Measurements from ENCODE around the gene ZCCHC14.

The ZCCHC14 gene

GRCh38 chr16:87474017-87474416 lies 18.8 kb downstream of the ZCCHC14 start:
- no peak for DNase-seq

GRCh38 chr16:87472935-87473334 lies 19.9 kb downstream of the ZCCHC14 start:
- DNase-seq, result no peak

GRCh38 chr16:87472142-87472778 lies 20.6 kb downstream of the ZCCHC14 start:
- DNase-seq, result no peak

GRCh38 chr16:87471278-87472141 lies 21.3 kb downstream of the ZCCHC14 start:
- no peak for DNase-seq

- no peak for DNase-seq
These were observed 22.5 kb downstream of the ZCCHC14 start for GRCh38 chr16:87470332-87470731.

GRCh38 chr16:87469169-87469568 lies 23.7 kb downstream of the ZCCHC14 start:
- DNase-seq, result no peak

GRCh38 chr16:87468550-87468949 lies 24.3 kb downstream of the ZCCHC14 start:
- DNase-seq, result no peak

GRCh38 chr16:87466975-87467501 lies 25.8 kb downstream of the ZCCHC14 start:
- DNase-seq, result no peak

- no peak for DNase-seq
These were observed 26.9 kb downstream of the ZCCHC14 start for GRCh38 chr16:87465879-87466278.

GRCh38 chr16:87465306-87465705 lies 27.5 kb downstream of the ZCCHC14 start:
- DNase-seq, result no peak

- DNase-seq, result peak; percentile 9
These were observed 28.0 kb downstream of the ZCCHC14 start for GRCh38 chr16:87464691-87465300.

- DNase-seq, result peak; percentile 32
These were observed 28.8 kb downstream of the ZCCHC14 start for GRCh38 chr16:87463722-87464690.

- DNase-seq, result peak; percentile 20
These were observed 31.3 kb downstream of the ZCCHC14 start for GRCh38 chr16:87461466-87461991.

- DNase-seq, result no peak
These were observed 31.9 kb downstream of the ZCCHC14 start for GRCh38 chr16:87460936-87461335.

GRCh38 chr16:87459833-87460232 lies 33.0 kb downstream of the ZCCHC14 start:
- no peak for DNase-seq

GRCh38 chr16:87459027-87459426 lies 33.8 kb downstream of the ZCCHC14 start:
- DNase-seq, result no peak

- DNase-seq, result no peak
These were observed 34.4 kb downstream of the ZCCHC14 start for GRCh38 chr16:87458424-87458915.

GRCh38 chr16:87457709-87458423 lies 35.0 kb downstream of the ZCCHC14 start:
- no peak for DNase-seq

GRCh38 chr16:87457061-87457611 lies 35.7 kb downstream of the ZCCHC14 start:
- no peak for DNase-seq

GRCh38 chr16:87454391-87454790 lies 38.4 kb downstream of the ZCCHC14 start:
- DNase-seq, result no peak

- DNase-seq, result no peak
These were observed 39.5 kb downstream of the ZCCHC14 start for GRCh38 chr16:87453326-87453725.

Data from CD4-positive, alpha-beta T cell treated with Interleukin-21 for 1 hour (primary cell).